ENCODE results near the gene NOD2. TPM values are rescaled to one million over a fixed set of nuclear protein-coding genes. Genes with fewer than 3 reads are reported as not detected.

Gene NOD2
- total RNA-seq, 1 experiment from 2014 or later = 0.11 TPM

- H3K36me3 Mint-ChIP-seq = no peaks in the 10 kb centered on the region
- no peak for ATAC-seq
- no peaks in the 10 kb centered on the region for H3K27me3 Mint-ChIP-seq (ENCODE audit: low read depth)
- TF ChIP-seq, protein P1, sequence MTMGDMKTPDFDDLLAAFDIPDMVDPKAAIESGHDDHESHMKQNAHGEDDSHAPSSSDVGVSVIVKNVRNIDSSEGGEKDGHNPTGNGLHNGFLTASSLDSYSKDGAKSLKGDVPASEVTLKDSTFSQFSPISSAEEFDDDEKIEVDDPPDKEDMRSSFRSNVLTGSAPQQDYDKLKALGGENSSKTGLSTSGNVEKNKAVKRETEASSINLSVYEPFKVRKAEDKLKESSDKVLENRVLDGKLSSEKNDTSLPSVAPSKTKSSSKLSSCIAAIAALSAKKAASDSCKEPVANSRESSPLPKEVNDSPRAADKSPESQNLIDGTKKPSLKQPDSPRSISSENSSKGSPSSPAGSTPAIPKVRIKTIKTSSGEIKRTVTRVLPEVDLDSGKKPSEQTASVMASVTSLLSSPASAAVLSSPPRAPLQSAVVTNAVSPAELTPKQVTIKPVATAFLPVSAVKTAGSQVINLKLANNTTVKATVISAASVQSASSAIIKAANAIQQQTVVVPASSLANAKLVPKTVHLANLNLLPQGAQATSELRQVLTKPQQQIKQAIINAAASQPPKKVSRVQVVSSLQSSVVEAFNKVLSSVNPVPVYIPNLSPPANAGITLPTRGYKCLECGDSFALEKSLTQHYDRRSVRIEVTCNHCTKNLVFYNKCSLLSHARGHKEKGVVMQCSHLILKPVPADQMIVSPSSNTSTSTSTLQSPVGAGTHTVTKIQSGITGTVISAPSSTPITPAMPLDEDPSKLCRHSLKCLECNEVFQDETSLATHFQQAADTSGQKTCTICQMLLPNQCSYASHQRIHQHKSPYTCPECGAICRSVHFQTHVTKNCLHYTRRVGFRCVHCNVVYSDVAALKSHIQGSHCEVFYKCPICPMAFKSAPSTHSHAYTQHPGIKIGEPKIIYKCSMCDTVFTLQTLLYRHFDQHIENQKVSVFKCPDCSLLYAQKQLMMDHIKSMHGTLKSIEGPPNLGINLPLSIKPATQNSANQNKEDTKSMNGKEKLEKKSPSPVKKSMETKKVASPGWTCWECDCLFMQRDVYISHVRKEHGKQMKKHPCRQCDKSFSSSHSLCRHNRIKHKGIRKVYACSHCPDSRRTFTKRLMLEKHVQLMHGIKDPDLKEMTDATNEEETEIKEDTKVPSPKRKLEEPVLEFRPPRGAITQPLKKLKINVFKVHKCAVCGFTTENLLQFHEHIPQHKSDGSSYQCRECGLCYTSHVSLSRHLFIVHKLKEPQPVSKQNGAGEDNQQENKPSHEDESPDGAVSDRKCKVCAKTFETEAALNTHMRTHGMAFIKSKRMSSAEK (CRISPR knock-in tag; IDR thresholded peaks at IDR 0.05; ENCODE audit: borderline replicate concordance) = no peak
- TF ChIP-seq, protein P2, sequence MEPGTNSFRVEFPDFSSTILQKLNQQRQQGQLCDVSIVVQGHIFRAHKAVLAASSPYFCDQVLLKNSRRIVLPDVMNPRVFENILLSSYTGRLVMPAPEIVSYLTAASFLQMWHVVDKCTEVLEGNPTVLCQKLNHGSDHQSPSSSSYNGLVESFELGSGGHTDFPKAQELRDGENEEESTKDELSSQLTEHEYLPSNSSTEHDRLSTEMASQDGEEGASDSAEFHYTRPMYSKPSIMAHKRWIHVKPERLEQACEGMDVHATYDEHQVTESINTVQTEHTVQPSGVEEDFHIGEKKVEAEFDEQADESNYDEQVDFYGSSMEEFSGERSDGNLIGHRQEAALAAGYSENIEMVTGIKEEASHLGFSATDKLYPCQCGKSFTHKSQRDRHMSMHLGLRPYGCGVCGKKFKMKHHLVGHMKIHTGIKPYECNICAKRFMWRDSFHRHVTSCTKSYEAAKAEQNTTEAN (CRISPR knock-in tag; IDR thresholded peaks at IDR 0.05) = no peak
- TF ChIP-seq ZSCAN18 (CRISPR knock-in tag; IDR thresholded peaks at IDR 0.05) (no peak), ELF4 (CRISPR knock-in tag; IDR thresholded peaks at IDR 0.05; ENCODE audit: low read depth) (no peak), NFATC4 (CRISPR knock-in tag; IDR thresholded peaks at IDR 0.05) (no peak), HMGA2 (CRISPR knock-in tag; IDR thresholded peaks at IDR 0.05) (no peak), FOXK1 (CRISPR knock-in tag; IDR thresholded peaks at IDR 0.05) (no peak), TEAD1 (CRISPR knock-in tag; IDR thresholded peaks at IDR 0.05) (no peak), RELA (CRISPR knock-in tag; IDR thresholded peaks at IDR 0.05; ENCODE audit: borderline replicate concordance) (no peak), MXD4 (CRISPR knock-in tag; IDR thresholded peaks at IDR 0.05; ENCODE audit: borderline replicate concordance) (no peak), OVOL2 (CRISPR knock-in tag; IDR thresholded peaks at IDR 0.05; ENCODE audit: borderline replicate concordance) (no peak), ZBTB21 (CRISPR knock-in tag; IDR thresholded peaks at IDR 0.05; ENCODE audit: borderline replicate concordance) (no peak), ZNF396 (CRISPR knock-in tag; IDR thresholded peaks at IDR 0.05; ENCODE audit: borderline replicate concordance) (no peak), USF2 (CRISPR knock-in tag; IDR thresholded peaks at IDR 0.05) (no peak), SOX15 (CRISPR knock-in tag; IDR thresholded peaks at IDR 0.05) (no peak), NFYB (CRISPR knock-in tag; conservative IDR thresholded peaks at IDR 0.05; ENCODE audit: low read depth) (no peak)
- TF ChIP-seq, protein P3, sequence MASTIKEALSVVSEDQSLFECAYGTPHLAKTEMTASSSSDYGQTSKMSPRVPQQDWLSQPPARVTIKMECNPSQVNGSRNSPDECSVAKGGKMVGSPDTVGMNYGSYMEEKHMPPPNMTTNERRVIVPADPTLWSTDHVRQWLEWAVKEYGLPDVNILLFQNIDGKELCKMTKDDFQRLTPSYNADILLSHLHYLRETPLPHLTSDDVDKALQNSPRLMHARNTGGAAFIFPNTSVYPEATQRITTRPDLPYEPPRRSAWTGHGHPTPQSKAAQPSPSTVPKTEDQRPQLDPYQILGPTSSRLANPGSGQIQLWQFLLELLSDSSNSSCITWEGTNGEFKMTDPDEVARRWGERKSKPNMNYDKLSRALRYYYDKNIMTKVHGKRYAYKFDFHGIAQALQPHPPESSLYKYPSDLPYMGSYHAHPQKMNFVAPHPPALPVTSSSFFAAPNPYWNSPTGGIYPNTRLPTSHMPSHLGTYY (CRISPR knock-in tag; IDR thresholded peaks at IDR 0.05) = no peak
- TF ChIP-seq, protein P4, sequence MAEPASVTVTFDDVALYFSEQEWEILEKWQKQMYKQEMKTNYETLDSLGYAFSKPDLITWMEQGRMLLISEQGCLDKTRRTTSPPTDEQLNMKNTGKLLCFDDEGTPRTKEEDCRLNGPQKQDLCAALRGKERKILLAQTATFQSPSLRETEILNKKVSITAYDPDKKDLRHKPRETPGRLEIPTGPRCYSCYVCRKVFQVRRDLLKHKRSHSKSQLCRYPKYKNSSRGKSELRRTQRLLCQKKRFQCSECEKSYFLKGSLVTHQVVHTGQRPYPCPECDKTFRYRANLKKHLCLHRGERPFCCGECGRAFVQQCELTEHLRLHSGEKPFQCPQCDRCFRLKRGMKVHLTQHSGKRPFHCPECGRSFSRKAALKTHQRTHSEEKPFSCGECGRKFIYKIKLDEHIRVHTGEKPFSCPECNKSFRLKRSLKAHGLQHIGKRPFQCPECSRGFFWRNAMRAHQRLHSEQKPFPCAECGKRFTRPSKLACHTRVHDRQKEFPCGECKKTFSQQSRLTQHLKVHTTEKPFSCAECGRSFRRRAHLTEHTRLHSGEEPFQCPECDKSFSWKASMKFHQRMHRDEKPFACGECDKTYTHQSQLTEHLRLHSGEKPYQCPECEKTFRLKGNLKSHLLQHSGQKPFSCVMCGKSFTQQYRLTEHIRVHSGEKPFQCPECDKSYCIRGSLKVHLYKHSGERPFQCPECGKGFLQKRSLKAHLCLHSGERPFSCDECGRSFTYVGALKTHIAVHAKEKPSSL (CRISPR knock-in tag; conservative IDR thresholded peaks at IDR 0.05) = no peak
- TF ChIP-seq, protein P5, sequence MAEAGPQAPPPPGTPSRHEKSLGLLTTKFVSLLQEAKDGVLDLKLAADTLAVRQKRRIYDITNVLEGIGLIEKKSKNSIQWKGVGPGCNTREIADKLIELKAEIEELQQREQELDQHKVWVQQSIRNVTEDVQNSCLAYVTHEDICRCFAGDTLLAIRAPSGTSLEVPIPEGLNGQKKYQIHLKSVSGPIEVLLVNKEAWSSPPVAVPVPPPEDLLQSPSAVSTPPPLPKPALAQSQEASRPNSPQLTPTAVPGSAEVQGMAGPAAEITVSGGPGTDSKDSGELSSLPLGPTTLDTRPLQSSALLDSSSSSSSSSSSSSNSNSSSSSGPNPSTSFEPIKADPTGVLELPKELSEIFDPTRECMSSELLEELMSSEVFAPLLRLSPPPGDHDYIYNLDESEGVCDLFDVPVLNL (CRISPR knock-in tag; IDR thresholded peaks at IDR 0.05; ENCODE audit: borderline replicate concordance, low read depth) = no peak
- TF ChIP-seq, protein P6, sequence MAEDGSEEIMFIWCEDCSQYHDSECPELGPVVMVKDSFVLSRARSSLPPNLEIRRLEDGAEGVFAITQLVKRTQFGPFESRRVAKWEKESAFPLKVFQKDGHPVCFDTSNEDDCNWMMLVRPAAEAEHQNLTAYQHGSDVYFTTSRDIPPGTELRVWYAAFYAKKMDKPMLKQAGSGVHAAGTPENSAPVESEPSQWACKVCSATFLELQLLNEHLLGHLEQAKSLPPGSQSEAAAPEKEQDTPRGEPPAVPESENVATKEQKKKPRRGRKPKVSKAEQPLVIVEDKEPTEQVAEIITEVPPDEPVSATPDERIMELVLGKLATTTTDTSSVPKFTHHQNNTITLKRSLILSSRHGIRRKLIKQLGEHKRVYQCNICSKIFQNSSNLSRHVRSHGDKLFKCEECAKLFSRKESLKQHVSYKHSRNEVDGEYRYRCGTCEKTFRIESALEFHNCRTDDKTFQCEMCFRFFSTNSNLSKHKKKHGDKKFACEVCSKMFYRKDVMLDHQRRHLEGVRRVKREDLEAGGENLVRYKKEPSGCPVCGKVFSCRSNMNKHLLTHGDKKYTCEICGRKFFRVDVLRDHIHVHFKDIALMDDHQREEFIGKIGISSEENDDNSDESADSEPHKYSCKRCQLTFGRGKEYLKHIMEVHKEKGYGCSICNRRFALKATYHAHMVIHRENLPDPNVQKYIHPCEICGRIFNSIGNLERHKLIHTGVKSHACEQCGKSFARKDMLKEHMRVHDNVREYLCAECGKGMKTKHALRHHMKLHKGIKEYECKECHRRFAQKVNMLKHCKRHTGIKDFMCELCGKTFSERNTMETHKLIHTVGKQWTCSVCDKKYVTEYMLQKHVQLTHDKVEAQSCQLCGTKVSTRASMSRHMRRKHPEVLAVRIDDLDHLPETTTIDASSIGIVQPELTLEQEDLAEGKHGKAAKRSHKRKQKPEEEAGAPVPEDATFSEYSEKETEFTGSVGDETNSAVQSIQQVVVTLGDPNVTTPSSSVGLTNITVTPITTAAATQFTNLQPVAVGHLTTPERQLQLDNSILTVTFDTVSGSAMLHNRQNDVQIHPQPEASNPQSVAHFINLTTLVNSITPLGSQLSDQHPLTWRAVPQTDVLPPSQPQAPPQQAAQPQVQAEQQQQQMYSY (CRISPR knock-in tag; IDR thresholded peaks at IDR 0.05) = no peak
- H3K4me1 Mint-ChIP-seq = no peaks in the 10 kb centered on the region
- CTCF ChIA-PET = interaction anchor here (1.2 to 3.7 kb wide), 4 partner anchors 7 to 120 kb away, joined by 4 to 22 read pairs (median 10); no protein-coding TSS in a partner anchor
- H3K27ac Mint-ChIP-seq = no peak overlapping the region
- no peaks in the 10 kb centered on the region for H3K9me3 Mint-ChIP-seq
- no peak overlapping the region for H3K4me3 Mint-ChIP-seq
- POLR2A ChIA-PET = no interaction called here
- no peak for DNase-seq (ENCODE audit: low spot score)
Observed at GRCh38 chr16:50685462-50686063, 7.8 kb upstream of the NOD2 start.
